Keratinocyte (primary cell): Measurements from ENCODE around the gene CLDN9. TPM values are rescaled to one million over a fixed set of nuclear protein-coding genes. Genes with fewer than 3 reads are reported as not detected.

Source experiments
- DNase-seq: peaks from one replicate; pipeline ENCODE4 v3.0.0-alpha.2; 2011; ENCODE audit warnings: low read depth, missing footprints, low spot score
- FAIRE-seq: peaks from 2 replicates; lab custom pipeline; 2011; peaks lifted over from hg19 to GRCh38; lab: Jason Lieb, UNC
- H2AFZ ChIP-seq: 2 replicates; pipeline ENCODE4 v1.6.0; 2012; ENCODE audit warnings: low read length, control low read depth, inconsistent platforms; ENCODE audit not compliant: control insufficient read depth
- H3K27ac ChIP-seq: 2 replicates; pipeline ENCODE4 v1.5.1; 2011; ENCODE audit warnings: low read length; ENCODE audit not compliant: control insufficient read depth, insufficient read depth
- H3K27me3 ChIP-seq: 3 replicates; pipeline ENCODE4 v1.6.0; 2011; ENCODE audit warnings: low read length; ENCODE audit not compliant: control insufficient read depth, insufficient read depth; ENCODE audit errors: extremely low read depth
- H3K36me3 ChIP-seq, 2 experiments: 2 replicates in 1 of 2; 3 replicates in 1 of 2; pipeline ENCODE4 v1.5.1; 2011; ENCODE audit warnings: low read length in 2 of 2, mild to moderate bottlenecking in 1 of 2; ENCODE audit not compliant: control insufficient read depth in 2 of 2, insufficient read depth in 2 of 2; ENCODE audit errors: extremely low read depth in 1 of 2
- H3K4me1 ChIP-seq: 3 replicates; pipeline ENCODE4 v1.5.1; 2011; ENCODE audit warnings: low read length; ENCODE audit not compliant: control insufficient read depth, insufficient read depth; ENCODE audit errors: extremely low read depth
- H3K4me2 ChIP-seq: 3 replicates; pipeline ENCODE4 v1.6.0; 2011; ENCODE audit warnings: low read depth, low read length; ENCODE audit not compliant: control insufficient read depth, insufficient read depth; ENCODE audit errors: extremely low read depth
- H3K4me3 ChIP-seq, 3 experiments: fragments of 200-600 bp in 1 of 3; sonication (generic) in 1 of 3; 2 replicates in 2 of 3; 3 replicates in 1 of 3; pipeline ENCODE4 v1.5.1; 2011 to 2016; ENCODE audit warnings: low read length in 3 of 3, mild to moderate bottlenecking in 3 of 3, control low read depth in 2 of 3, inconsistent platforms in 1 of 3, low read depth in 1 of 3, mixed read lengths in 1 of 3, mixed run types in 1 of 3, moderate library complexity in 1 of 3; ENCODE audit not compliant: control insufficient read depth in 2 of 3, insufficient read depth in 2 of 3; ENCODE audit errors: extremely low read depth in 1 of 3
- H3K79me2 ChIP-seq: 2 replicates; pipeline ENCODE4 v1.6.0; 2012; ENCODE audit warnings: low read length; ENCODE audit not compliant: control insufficient read depth, insufficient read depth
- H3K9ac ChIP-seq: 3 replicates; pipeline ENCODE4 v1.6.0; 2011; ENCODE audit warnings: low read length; ENCODE audit not compliant: control insufficient read depth, insufficient read depth; ENCODE audit errors: extremely low read depth
- H3K9me1 ChIP-seq: 3 replicates; pipeline ENCODE4 v1.6.0; 2011; ENCODE audit warnings: low read length; ENCODE audit not compliant: control insufficient read depth, insufficient read depth; ENCODE audit errors: extremely low read depth
- H3K9me3 ChIP-seq: 2 replicates; pipeline ENCODE4 v1.5.1; 2012; ENCODE audit warnings: low read depth, low read length; ENCODE audit not compliant: control insufficient read depth
- H4K20me1 ChIP-seq: 3 replicates; pipeline ENCODE4 v1.6.0; 2011; ENCODE audit warnings: low read length; ENCODE audit not compliant: control insufficient read depth, insufficient read depth; ENCODE audit errors: extremely low read depth
- CTCF ChIP-seq, 3 experiments: IDR thresholded peaks in 1 of 3; conservative IDR thresholded peaks in 1 of 3; optimal IDR thresholded peaks in 1 of 3; 2 replicates in 2 of 3; 3 replicates in 1 of 3; pipeline versions ENCODE3 to v1.5.1; 2011; ENCODE audit warnings: low read length in 3 of 3, mild to moderate bottlenecking in 3 of 3, moderate library complexity in 2 of 3, control low read depth in 1 of 3, inconsistent platforms in 1 of 3; ENCODE audit not compliant: insufficient read depth in 2 of 3; ENCODE audit errors: extremely low read depth in 1 of 3
- EZH2 ChIP-seq: IDR thresholded peaks from one replicate; pipeline ENCODE4 v1.6.1; 2012; ENCODE audit warnings: inconsistent platforms, mild to moderate bottlenecking, low read length, moderate library complexity
- dilution Hi-C: fragments of 300-500 bp; cut with MboI; formaldehyde crosslinking; loops from one replicate; pipeline ENCODE4 v1.7.0; 2020; ENCODE audit warnings: low sequenced_read_pairs; ENCODE audit not compliant: extremely low pct_ligation_motif_present
- polyA plus RNA-seq, 5 experiments: library from polyadenylated mRNA; depleted of rRNA in 3 of 5; stranded (reverse) in 3 of 5; stranded (forward) in 1 of 5; unstranded in 1 of 5; fragments of >200 nt; gene quantifications; 1 replicate in 1 of 5; 2 replicates in 3 of 5; 3 replicates in 1 of 5; pipeline versions ENCODE4 v1.2.1 to v1.2.3, GENCODE V29; 2011 to 2012; ENCODE audit warnings: missing spikeins in 2 of 5, low read depth in 1 of 5, low replicate concordance in 1 of 5

The CLDN9 gene
- polyA plus RNA-seq, 1 donor (not counting 4 experiments of a cell fraction or from before 2014, with no cell fraction given) = not detected

GRCh38 chr16:2968368-2968737 is 44.4 kb upstream of the CLDN9 start:
- H3K9me1 ChIP-seq = peaks cover 2% of the 10 kb centered on the region
- no peaks in the 10 kb centered on the region for H3K9me3 ChIP-seq
- peak overlapping the region; percentile 85 for H3K4me2 ChIP-seq
- no peak overlapping the region for H3K27ac ChIP-seq
- no peaks in the 10 kb centered on the region for H3K27me3 ChIP-seq
- FAIRE-seq (no peak), DNase-seq (no peak)
- no peak for TF ChIP-seq CTCF (optimal IDR thresholded peaks at IDR 0.05 in 1 of 3, IDR thresholded peaks at IDR 0.05 in 1 of 3, conservative IDR thresholded peaks at IDR 0.05 in 1 of 3; ENCODE audit: extremely low read depth in 1 of 3, insufficient read depth in 2 of 3, low read length in 3 of 3)
- TF ChIP-seq EZH2 = no peak
- dilution Hi-C loops = no loop called here
- H3K9ac ChIP-seq = no peak overlapping the region
- peak overlapping the region in 1 of 3 experiments; percentile 72 for H3K4me3 ChIP-seq
- H3K4me1 ChIP-seq = peaks cover 24% of the 10 kb centered on the region
- H3K79me2 ChIP-seq = peaks cover 11% of the 10 kb centered on the region
- H3K36me3 ChIP-seq = peaks cover 0 to 6% of the 10 kb centered on the region in 2 experiments
- no peak overlapping the region for H2AFZ ChIP-seq
- peaks cover 9% of the 10 kb centered on the region for H4K20me1 ChIP-seq

GRCh38 chr16:2968738-2969544 is 43.8 kb upstream of the CLDN9 start, which contains the start of gene PAQR4:
TSS of gene PAQR4 (plus strand) at chr16:2969348. CDS start at chr16:2969675, 327 bp downstream.
- H3K4me2 ChIP-seq = peak within 1 kb of the TSS; percentile 85
- peak within 1 kb of the TSS; percentile 65 for H2AFZ ChIP-seq
- H3K27me3 ChIP-seq = no peaks in the 10 kb centered on the region
- H3K79me2 ChIP-seq = peaks cover 11% of the 10 kb centered on the region
- H3K9me3 ChIP-seq = no peaks in the 10 kb centered on the region
- peak within 1 kb of the TSS; percentile 45 for H3K27ac ChIP-seq
- H3K4me3 ChIP-seq = peak within 1 kb of the TSS; percentile 70 to 78 (median 72)
- dilution Hi-C loops = no loop called here
- H3K9me1 ChIP-seq = peaks cover 2% of the 10 kb centered on the region
- peaks cover 0 to 8% of the 10 kb centered on the region in 2 experiments for H3K36me3 ChIP-seq
- FAIRE-seq = no peak
- peak within 1 kb of the TSS; percentile 70 for H3K9ac ChIP-seq
- peaks cover 9% of the 10 kb centered on the region for H4K20me1 ChIP-seq
- TF ChIP-seq CTCF (optimal IDR thresholded peaks at IDR 0.05 in 1 of 3, IDR thresholded peaks at IDR 0.05 in 1 of 3, conservative IDR thresholded peaks at IDR 0.05 in 1 of 3; ENCODE audit: extremely low read depth in 1 of 3, insufficient read depth in 2 of 3, low read length in 3 of 3) = no peak
- TF ChIP-seq EZH2 = no peak
- no peak for DNase-seq
- H3K4me1 ChIP-seq = peaks cover 24% of the 10 kb centered on the region
